ENCODE results near the gene DES. TPM values are rescaled to one million over a fixed set of nuclear protein-coding genes. Genes with fewer than 3 reads are reported as not detected.

Gene DES
- total RNA-seq, 4 donors from 2014 or later: 82.0 to 574 (median 112) TPM

DNA sequence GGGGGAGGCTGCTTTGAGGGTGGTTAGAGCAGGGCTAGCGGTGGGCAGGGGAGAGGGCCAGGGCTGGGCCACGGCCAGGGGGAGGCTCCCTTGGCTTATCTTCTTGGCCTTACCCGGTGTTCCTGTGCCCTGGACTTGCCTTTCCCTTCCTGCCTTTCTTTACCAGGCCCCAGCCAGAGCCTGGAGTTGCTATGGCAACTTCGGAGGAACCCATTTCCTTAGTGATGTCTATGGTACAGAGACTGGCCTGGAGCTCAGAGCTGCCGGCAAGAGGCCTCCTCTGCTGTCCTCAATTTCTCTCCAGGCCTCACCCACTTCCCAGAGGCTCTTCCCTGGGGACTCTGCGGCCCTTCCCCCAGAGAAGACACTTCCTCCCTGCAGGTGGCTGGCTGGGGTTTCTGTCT, 27.9 kb downstream of the DES start:
- Histone ChIP-seq H3K36me3 (no peaks in the 10 kb centered on the region), H3K9me3 (peaks cover 0 to 5% (median 0%) of the 10 kb centered on the region in 4 donors), H3K4me3 (no peak overlapping the region), H3K4me1 (peaks cover 0 to 22% (median 2%) of the 10 kb centered on the region in 4 donors), H3K27me3 (peaks cover 0 to 18% of the 10 kb centered on the region in 2 donors), H3K27ac (peak overlapping the region in 1 of 4 donors; percentile 86)
- no peak for DNase-seq
- TF ChIP-seq POLR2A (IDR thresholded peaks at IDR 0.05): no peak
- no peak for TF ChIP-seq CTCF (IDR thresholded peaks at IDR 0.05)

DNA sequence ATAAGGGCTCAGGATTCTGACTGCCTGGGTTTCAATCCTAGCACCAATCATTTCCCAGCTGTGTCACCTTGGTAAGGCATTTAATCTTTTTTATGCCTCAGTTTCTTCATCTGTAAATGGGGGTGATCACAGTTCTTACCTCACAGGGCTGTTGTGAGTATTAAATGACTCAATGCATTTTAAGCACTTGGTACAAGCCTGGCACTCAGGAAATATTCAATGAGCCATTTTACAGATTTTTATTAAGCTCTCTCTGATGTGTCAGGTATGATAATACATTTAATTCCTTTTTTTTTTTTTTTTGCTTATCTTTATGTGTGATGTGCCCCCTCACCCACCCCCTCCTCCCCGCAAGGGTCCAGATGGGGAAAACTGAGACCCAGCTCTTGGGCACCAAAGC, 28.5 kb downstream of the DES start:
- Histone ChIP-seq H3K27me3 (peaks cover 0 to 13% of the 10 kb centered on the region in 2 donors), H3K27ac (peak overlapping the region in 1 of 4 donors; percentile 86), H3K4me3 (no peak overlapping the region)

GRCh38 chr2:219447242-219448098, 29.3 kb downstream of the DES start:
- Histone ChIP-seq H3K4me3 (no peak overlapping the region), H3K9me3 (peaks cover 0 to 5% (median 0%) of the 10 kb centered on the region in 4 donors), H3K27me3 (peaks cover 0 to 13% of the 10 kb centered on the region in 2 donors), H3K27ac (peak overlapping the region in 1 of 4 donors; percentile 86), H3K36me3 (no peaks in the 10 kb centered on the region), H3K4me1 (peaks cover 0 to 11% (median 0%) of the 10 kb centered on the region in 4 donors)
- TF ChIP-seq POLR2A (IDR thresholded peaks at IDR 0.05): no peak
- TF ChIP-seq CTCF (IDR thresholded peaks at IDR 0.05): no peak
- no peak for DNase-seq

More for the DNA sequence above, 28.5 kb downstream of the DES start:
- peaks cover 0 to 5% (median 0%) of the 10 kb centered on the region in 4 donors for H3K9me3 ChIP-seq
- peaks cover 0 to 17% (median 2%) of the 10 kb centered on the region in 4 donors for H3K4me1 ChIP-seq
- no peaks in the 10 kb centered on the region for H3K36me3 ChIP-seq
- TF ChIP-seq POLR2A (IDR thresholded peaks at IDR 0.05) (no peak), CTCF (IDR thresholded peaks at IDR 0.05) (no peak)
- DNase-seq: no peak

- no peaks in the 10 kb centered on the region for H3K36me3 ChIP-seq
- H3K4me1 ChIP-seq: peaks cover 0 to 11% (median 0%) of the 10 kb centered on the region in 4 donors
- no peak for TF ChIP-seq CTCF (IDR thresholded peaks at IDR 0.05)
- H3K9me3 ChIP-seq: peaks cover 0 to 5% (median 0%) of the 10 kb centered on the region in 4 donors
- H3K4me3 ChIP-seq: peak overlapping the region in 1 of 4 donors; percentile 21
- peaks cover 0 to 13% of the 10 kb centered on the region in 2 donors for H3K27me3 ChIP-seq
- H3K27ac ChIP-seq: peak overlapping the region in 1 of 4 donors; percentile 86
- no peak for DNase-seq
Measured at GRCh38 chr2:219448099-219448775, 30.1 kb downstream of the DES start.

DNA sequence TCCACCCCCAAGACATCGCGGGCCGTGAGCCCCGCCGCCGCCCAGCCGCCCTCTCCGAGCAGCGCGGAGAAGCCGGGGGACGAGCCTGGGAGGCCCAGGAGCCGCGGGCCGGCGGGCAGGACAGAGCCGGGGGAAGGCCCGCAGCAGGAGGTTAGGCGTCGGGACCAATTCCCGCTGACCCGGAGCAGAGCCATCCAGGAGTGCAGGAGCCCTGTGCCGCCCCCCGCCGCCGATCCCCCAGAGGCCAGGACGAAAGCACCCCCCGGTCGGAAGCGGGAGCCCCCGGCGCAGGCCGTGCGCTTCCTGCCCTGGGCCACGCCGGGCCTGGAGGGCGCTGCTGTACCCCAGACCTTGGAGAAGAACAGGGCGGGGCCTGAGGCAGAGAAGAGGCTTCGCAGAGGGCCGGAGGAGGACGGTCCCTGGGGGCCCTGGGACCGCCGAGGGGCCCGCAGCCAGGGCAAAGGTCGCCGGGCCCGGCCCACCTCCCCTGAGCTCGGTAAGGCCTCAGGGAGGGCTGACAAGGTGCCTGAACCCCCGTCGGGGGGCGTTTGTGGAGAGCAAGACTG, 30.7 kb downstream of the DES start:
- H3K4me3 ChIP-seq: peak overlapping the region in 1 of 4 donors; percentile 21

More for the DNA sequence above, 30.7 kb downstream of the DES start:
- TF ChIP-seq POLR2A (IDR thresholded peaks at IDR 0.05) (no peak), CTCF (IDR thresholded peaks at IDR 0.05) (no peak)
- Histone ChIP-seq H3K27me3 (peaks cover 0 to 13% of the 10 kb centered on the region in 2 donors), H3K4me1 (peaks cover 0 to 11% (median 0%) of the 10 kb centered on the region in 4 donors), H3K36me3 (no peaks in the 10 kb centered on the region), H3K9me3 (peaks cover 0 to 5% (median 0%) of the 10 kb centered on the region in 4 donors), H3K27ac (peak overlapping the region in 1 of 4 donors; percentile 86)
- no peak for DNase-seq

All from Peyer's patch (tissue), 4 donors.